Measurements from ENCODE around the gene EVPL. TPM values are rescaled to one million over a fixed set of nuclear protein-coding genes. Genes with fewer than 3 reads are reported as not detected.

Gene EVPL
- total and polyA plus RNA-seq, 12 donors, result 0.04 to 0.31 (median 0.05) TPM; not detected in 6

GRCh38 chr17:76038050-76038449, 10.9 kb upstream of the EVPL start:
- 84 to 85% methylated on average over 3 of the region's 3 CpGs for WGBS, 2 donors
- Histone ChIP-seq H3K4me1 (peaks cover 0 to 8% (median 0%) of the 10 kb centered on the region in 9 donors), H3K27me3 (no peaks in the 10 kb centered on the region), H3K36me3 (peaks cover 4 to 58% (median 43%) of the 10 kb centered on the region in 9 donors), H3K27ac (no peak overlapping the region), H3K9me3 (no peaks in the 10 kb centered on the region), H3K4me3 (no peak overlapping the region)
- no peak for TF ChIP-seq CTCF (IDR thresholded peaks at IDR 0.05)
- ATAC-seq (no peak), DNase-seq (no peak)
- intact Hi-C loops (cut with DNase I), result no loop called here

- Histone ChIP-seq H3K9me3 (no peaks in the 10 kb centered on the region), H3K4me3 (no peak overlapping the region), H3K27ac (no peak overlapping the region), H3K4me1 (peaks cover 0 to 8% (median 0%) of the 10 kb centered on the region in 9 donors), H3K36me3 (peaks cover 0 to 45% (median 31%) of the 10 kb centered on the region in 9 donors), H3K27me3 (no peaks in the 10 kb centered on the region)
- WGBS, 2 donors, result 47 to 50% methylated on average over 22 of the region's 22 CpGs
- DNase-seq (no peak), ATAC-seq (peak in 5 of 8 donors; percentile 26 to 54 (median 35))
- intact Hi-C loops (cut with DNase I), result no loop called here
- TF ChIP-seq CTCF (IDR thresholded peaks at IDR 0.05), result no peak
These were observed 9.6 kb upstream of the EVPL start for GRCh38 chr17:76036497-76037261.

- ATAC-seq (no peak), DNase-seq (no peak)
- H3K4me3 ChIP-seq, result no peak overlapping the region
- no peak for TF ChIP-seq CTCF (IDR thresholded peaks at IDR 0.05)
- intact Hi-C loops (cut with DNase I), result no loop called here
- no peaks in the 10 kb centered on the region for H3K9me3 ChIP-seq
- H3K27ac ChIP-seq, result no peak overlapping the region
- H3K27me3 ChIP-seq, result no peaks in the 10 kb centered on the region
- peaks cover 0 to 25% (median 12%) of the 10 kb centered on the region in 9 donors for H3K36me3 ChIP-seq
- 74 to 83% methylated on average over 13 of the region's 13 CpGs for WGBS, 2 donors
- H3K4me1 ChIP-seq, result peaks cover 0 to 12% (median 2%) of the 10 kb centered on the region in 9 donors
These were observed 7.6 kb upstream of the EVPL start for GRCh38 chr17:76034428-76035350.

GRCh38 chr17:76033139-76033538, 6.0 kb upstream of the EVPL start:
- TF ChIP-seq CTCF (IDR thresholded peaks at IDR 0.05), result no peak
- Histone ChIP-seq H3K9me3 (no peaks in the 10 kb centered on the region), H3K4me3 (no peak overlapping the region), H3K27ac (no peak overlapping the region), H3K27me3 (no peaks in the 10 kb centered on the region), H3K36me3 (peaks cover 0 to 9% (median 0%) of the 10 kb centered on the region in 9 donors), H3K4me1 (peaks cover 0 to 17% (median 7%) of the 10 kb centered on the region in 9 donors)
- DNase-seq (no peak), ATAC-seq (no peak)
- 94 to 99% methylated on average over 6 of the region's 6 CpGs for WGBS, 2 donors
- intact Hi-C loops (cut with DNase I), result no loop called here

All from heart right ventricle (tissue), 16 donors.